Measurements from ENCODE around the gene NIPBL.

The NIPBL gene

GRCh38 chr5:36935805-36936204 lies 59.2 kb downstream of the NIPBL start:
- Histone ChIP-seq H3K27ac (ENCODE audit: insufficient read depth in 1 of 2, low read depth in 1 of 2, low read length in 2 of 2, poor library complexity in 1 of 2, severe bottlenecking in 2 of 2) (no peak overlapping the region), H3K4me3 (ENCODE audit: control insufficient read depth in 1 of 7, extremely low read depth in 1 of 7, insufficient read depth in 4 of 7, low read depth in 2 of 7, low read length in 6 of 7) (no peak overlapping the region), H3K9me3 (ENCODE audit: control extremely low read depth in 1 of 5, control insufficient read depth in 4 of 5, insufficient read depth in 2 of 5, low read depth in 1 of 5, low read length in 4 of 5) (peaks cover 0 to 8% (median 2%) of the 10 kb centered on the region in 5 experiments), H3K4me1 (ENCODE audit: control extremely low read depth in 1 of 4, control insufficient read depth in 4 of 4, insufficient read depth in 4 of 4, low read length in 3 of 4) (peaks cover 0 to 2% (median 0%) of the 10 kb centered on the region in 4 experiments), H3K27me3 (replicated peaks in 2 of 5; ENCODE audit: control insufficient read depth in 4 of 5, insufficient read depth in 5 of 5, low read length in 4 of 5) (no peaks in the 10 kb centered on the region), H3K36me3 (ENCODE audit: control insufficient read depth in 4 of 4, insufficient read depth in 4 of 4, low read length in 3 of 4) (peaks cover 0 to 9% (median 0%) of the 10 kb centered on the region in 4 experiments)
- ChIA-PET CTCF (interaction anchor here (1.8 to 2.0 kb wide), 2 partner anchors 11 kb away, joined by 5 to 8 read pairs; no protein-coding TSS in a partner anchor), POLR2A (no interaction called here)
- DNase-seq, result no peak
- no CpG with 5 or more reads among the region's 1 CpG for WGBS (ENCODE audit: insufficient coverage)

- Histone ChIP-seq H3K27ac (ENCODE audit: insufficient read depth in 1 of 2, low read depth in 1 of 2, low read length in 2 of 2, poor library complexity in 1 of 2, severe bottlenecking in 2 of 2) (no peak overlapping the region), H3K27me3 (replicated peaks in 2 of 5; ENCODE audit: control insufficient read depth in 4 of 5, insufficient read depth in 5 of 5, low read length in 4 of 5) (no peaks in the 10 kb centered on the region), H3K4me1 (ENCODE audit: control extremely low read depth in 1 of 4, control insufficient read depth in 4 of 4, insufficient read depth in 4 of 4, low read length in 3 of 4) (peaks cover 0 to 2% (median 0%) of the 10 kb centered on the region in 4 experiments), H3K4me3 (ENCODE audit: control insufficient read depth in 1 of 7, extremely low read depth in 1 of 7, insufficient read depth in 4 of 7, low read depth in 2 of 7, low read length in 6 of 7) (no peak overlapping the region), H3K9me3 (ENCODE audit: control extremely low read depth in 1 of 5, control insufficient read depth in 4 of 5, insufficient read depth in 2 of 5, low read depth in 1 of 5, low read length in 4 of 5) (peaks cover 0 to 8% (median 2%) of the 10 kb centered on the region in 5 experiments), H3K36me3 (ENCODE audit: control insufficient read depth in 4 of 4, insufficient read depth in 4 of 4, low read length in 3 of 4) (peaks cover 0 to 9% (median 0%) of the 10 kb centered on the region in 4 experiments)
- 96% methylated on average over 3 of the region's 3 CpGs for WGBS (ENCODE audit: insufficient coverage)
- DNase-seq, result no peak
- ChIA-PET CTCF (interaction anchor here (1.0 to 2.0 kb wide), 4 partner anchors 10 to 197 kb away, joined by 3 to 8 read pairs (median 4); no protein-coding TSS in a partner anchor), POLR2A (no interaction called here)
These were observed 59.7 kb downstream of the NIPBL start for GRCh38 chr5:36936309-36936708.

GRCh38 chr5:36938129-36938528 lies 61.6 kb downstream of the NIPBL start:
- Histone ChIP-seq H3K36me3 (ENCODE audit: control insufficient read depth in 4 of 4, insufficient read depth in 4 of 4, low read length in 3 of 4) (peaks cover 0 to 9% (median 0%) of the 10 kb centered on the region in 4 experiments), H3K4me3 (ENCODE audit: control insufficient read depth in 1 of 7, extremely low read depth in 1 of 7, insufficient read depth in 4 of 7, low read depth in 2 of 7, low read length in 6 of 7) (no peak overlapping the region), H3K4me1 (ENCODE audit: control extremely low read depth in 1 of 4, control insufficient read depth in 4 of 4, insufficient read depth in 4 of 4, low read length in 3 of 4) (peaks cover 0 to 2% (median 0%) of the 10 kb centered on the region in 4 experiments), H3K27ac (ENCODE audit: insufficient read depth in 1 of 2, low read depth in 1 of 2, low read length in 2 of 2, poor library complexity in 1 of 2, severe bottlenecking in 2 of 2) (no peak overlapping the region), H3K9me3 (ENCODE audit: control extremely low read depth in 1 of 5, control insufficient read depth in 4 of 5, insufficient read depth in 2 of 5, low read depth in 1 of 5, low read length in 4 of 5) (no peaks in the 10 kb centered on the region), H3K27me3 (replicated peaks in 2 of 5; ENCODE audit: control insufficient read depth in 4 of 5, insufficient read depth in 5 of 5, low read length in 4 of 5) (no peaks in the 10 kb centered on the region)
- POLR2A ChIA-PET, result no interaction called here
- no CpG with 5 or more reads among the region's 5 CpGs for WGBS (ENCODE audit: insufficient coverage)
- CTCF ChIA-PET, result interaction anchor here (1.1 to 1.3 kb wide), 3 partner anchors 9 to 14 kb away, joined by 3 to 4 read pairs (median 3); no protein-coding TSS in a partner anchor
- no peak for DNase-seq

GRCh38 chr5:36939969-36940858 lies 63.6 kb downstream of the NIPBL start:
- POLR2A ChIA-PET, result no interaction called here
- H3K4me3 ChIP-seq (ENCODE audit: control insufficient read depth in 1 of 7, extremely low read depth in 1 of 7, insufficient read depth in 4 of 7, low read depth in 2 of 7, low read length in 6 of 7), result no peak overlapping the region
- peaks cover 0 to 4% (median 0%) of the 10 kb centered on the region in 4 experiments for H3K36me3 ChIP-seq (ENCODE audit: control insufficient read depth in 4 of 4, insufficient read depth in 4 of 4, low read length in 3 of 4)
- H3K27ac ChIP-seq (ENCODE audit: insufficient read depth in 1 of 2, low read depth in 1 of 2, low read length in 2 of 2, poor library complexity in 1 of 2, severe bottlenecking in 2 of 2), result no peak overlapping the region
- H3K9me3 ChIP-seq (ENCODE audit: control extremely low read depth in 1 of 5, control insufficient read depth in 4 of 5, insufficient read depth in 2 of 5, low read depth in 1 of 5, low read length in 4 of 5), result no peaks in the 10 kb centered on the region
- H3K4me1 ChIP-seq (ENCODE audit: control extremely low read depth in 1 of 4, control insufficient read depth in 4 of 4, insufficient read depth in 4 of 4, low read length in 3 of 4), result peaks cover 0 to 2% (median 0%) of the 10 kb centered on the region in 4 experiments
- CTCF ChIA-PET, result interaction anchor here (1.2 to 1.7 kb wide), 2 partner anchors 10 to 63 kb away, joined by 3 to 5 read pairs; partner anchors contain the start of gene NIPBL
- no peak for DNase-seq
- WGBS (ENCODE audit: insufficient coverage), result 92% methylated on average over 2 of the region's 3 CpGs
- no peaks in the 10 kb centered on the region for H3K27me3 ChIP-seq (replicated peaks in 2 of 5; ENCODE audit: control insufficient read depth in 4 of 5, insufficient read depth in 5 of 5, low read length in 4 of 5)

GRCh38 chr5:36943584-36943983 lies 67.0 kb downstream of the NIPBL start:
- H3K27me3 ChIP-seq (replicated peaks in 2 of 5; ENCODE audit: control insufficient read depth in 4 of 5, insufficient read depth in 5 of 5, low read length in 4 of 5), result no peaks in the 10 kb centered on the region
- no peak overlapping the region for H3K4me3 ChIP-seq (ENCODE audit: control insufficient read depth in 1 of 7, extremely low read depth in 1 of 7, insufficient read depth in 4 of 7, low read depth in 2 of 7, low read length in 6 of 7)
- POLR2A ChIA-PET, result no interaction called here
- 100% methylated on average over 1 of the region's 1 CpG for WGBS (ENCODE audit: insufficient coverage)
- DNase-seq, result no peak
- H3K27ac ChIP-seq (ENCODE audit: insufficient read depth in 1 of 2, low read depth in 1 of 2, low read length in 2 of 2, poor library complexity in 1 of 2, severe bottlenecking in 2 of 2), result no peak overlapping the region
- CTCF ChIA-PET, result no interaction called here
- no peaks in the 10 kb centered on the region for H3K9me3 ChIP-seq (ENCODE audit: control extremely low read depth in 1 of 5, control insufficient read depth in 4 of 5, insufficient read depth in 2 of 5, low read depth in 1 of 5, low read length in 4 of 5)
- H3K4me1 ChIP-seq (ENCODE audit: control extremely low read depth in 1 of 4, control insufficient read depth in 4 of 4, insufficient read depth in 4 of 4, low read length in 3 of 4), result no peaks in the 10 kb centered on the region
- no peaks in the 10 kb centered on the region for H3K36me3 ChIP-seq (ENCODE audit: control insufficient read depth in 4 of 4, insufficient read depth in 4 of 4, low read length in 3 of 4)

GRCh38 chr5:36944024-36944423 lies 67.5 kb downstream of the NIPBL start:
- Histone ChIP-seq H3K27me3 (replicated peaks in 2 of 5; ENCODE audit: control insufficient read depth in 4 of 5, insufficient read depth in 5 of 5, low read length in 4 of 5) (no peaks in the 10 kb centered on the region), H3K9me3 (ENCODE audit: control extremely low read depth in 1 of 5, control insufficient read depth in 4 of 5, insufficient read depth in 2 of 5, low read depth in 1 of 5, low read length in 4 of 5) (no peaks in the 10 kb centered on the region), H3K36me3 (ENCODE audit: control insufficient read depth in 4 of 4, insufficient read depth in 4 of 4, low read length in 3 of 4) (no peaks in the 10 kb centered on the region), H3K4me3 (ENCODE audit: control insufficient read depth in 1 of 7, extremely low read depth in 1 of 7, insufficient read depth in 4 of 7, low read depth in 2 of 7, low read length in 6 of 7) (no peak overlapping the region), H3K27ac (ENCODE audit: insufficient read depth in 1 of 2, low read depth in 1 of 2, low read length in 2 of 2, poor library complexity in 1 of 2, severe bottlenecking in 2 of 2) (no peak overlapping the region), H3K4me1 (ENCODE audit: control extremely low read depth in 1 of 4, control insufficient read depth in 4 of 4, insufficient read depth in 4 of 4, low read length in 3 of 4) (no peaks in the 10 kb centered on the region)
- POLR2A ChIA-PET, result no interaction called here
- CTCF ChIA-PET, result interaction anchor here (0.7 to 1.8 kb wide), 4 partner anchors 10 to 214 kb away, joined by 3 to 6 read pairs (median 4); no protein-coding TSS in a partner anchor
- 80% methylated on average over 1 of the region's 2 CpGs for WGBS (ENCODE audit: insufficient coverage)
- no peak for DNase-seq

All from common myeloid progenitor, CD34-positive (primary cell).